C1 segment of cervical spinal cord (tissue), 14 donors: ENCODE measurements around the gene FSTL1.

Experiments
- DNase-seq, 14 donors: peaks; one replicate each; lab custom pipeline; 2025; lab: John Stamatoyannopoulos, UW

FSTL1 gene

DNA sequence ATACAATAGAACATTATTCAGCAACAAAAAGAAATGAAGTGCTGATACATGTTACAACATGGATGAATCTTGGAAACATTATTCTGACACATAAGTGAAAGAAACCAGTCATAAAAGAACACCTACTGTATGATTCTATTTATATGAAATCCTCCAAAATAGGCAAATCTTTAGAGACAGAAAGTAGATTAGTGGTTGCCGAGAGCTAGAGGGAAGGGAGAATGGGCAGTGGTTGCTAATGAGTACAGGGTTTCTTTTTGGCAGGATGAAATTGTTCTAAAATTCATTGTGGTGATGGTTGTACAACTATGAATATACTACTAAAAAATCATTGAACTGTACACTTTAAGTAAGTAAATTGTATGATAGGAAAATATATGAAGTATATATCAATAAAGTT is 95.3 kb downstream of the FSTL1 start:
- DNase-seq = no peak

DNA sequence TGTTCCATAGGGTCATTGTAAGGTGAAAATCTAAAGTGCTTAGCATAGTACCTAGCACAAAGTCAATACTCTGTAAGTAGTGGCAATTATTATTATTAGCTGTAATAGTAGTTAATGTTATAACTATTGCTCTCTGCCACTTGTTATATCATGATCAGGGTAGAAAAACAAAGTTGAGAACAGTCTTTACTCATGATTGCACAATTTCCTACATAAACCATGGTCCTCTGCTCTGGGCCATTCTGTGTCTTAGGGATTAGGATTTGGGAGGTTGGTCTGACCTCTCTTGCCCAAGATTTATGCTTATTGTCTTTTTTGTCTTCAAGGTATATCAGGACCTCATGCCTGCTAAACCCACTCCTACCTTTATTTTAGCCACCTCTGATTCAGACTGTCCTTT is 97.3 kb downstream of the FSTL1 start:
- DNase-seq = no peak

DNA sequence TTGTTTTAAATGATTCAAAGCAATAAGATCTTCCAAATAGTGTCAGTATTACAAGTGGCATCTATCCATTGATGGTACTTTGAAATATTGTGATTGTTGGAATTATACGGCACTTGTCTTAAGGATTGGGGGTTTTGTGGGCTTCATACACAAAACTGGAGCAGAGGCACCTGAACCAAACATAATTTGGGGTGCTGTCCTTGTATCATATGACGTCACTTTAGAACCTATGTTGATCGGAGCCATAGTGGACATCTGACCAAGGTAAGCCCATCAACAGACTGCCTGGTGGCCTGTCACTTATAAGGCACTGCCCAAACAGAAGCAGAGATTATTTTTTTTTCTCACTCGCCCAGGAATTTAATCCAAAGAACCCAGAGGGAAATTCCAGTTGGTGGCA is 98.8 kb downstream of the FSTL1 start:
- DNase-seq = no peak

DNA sequence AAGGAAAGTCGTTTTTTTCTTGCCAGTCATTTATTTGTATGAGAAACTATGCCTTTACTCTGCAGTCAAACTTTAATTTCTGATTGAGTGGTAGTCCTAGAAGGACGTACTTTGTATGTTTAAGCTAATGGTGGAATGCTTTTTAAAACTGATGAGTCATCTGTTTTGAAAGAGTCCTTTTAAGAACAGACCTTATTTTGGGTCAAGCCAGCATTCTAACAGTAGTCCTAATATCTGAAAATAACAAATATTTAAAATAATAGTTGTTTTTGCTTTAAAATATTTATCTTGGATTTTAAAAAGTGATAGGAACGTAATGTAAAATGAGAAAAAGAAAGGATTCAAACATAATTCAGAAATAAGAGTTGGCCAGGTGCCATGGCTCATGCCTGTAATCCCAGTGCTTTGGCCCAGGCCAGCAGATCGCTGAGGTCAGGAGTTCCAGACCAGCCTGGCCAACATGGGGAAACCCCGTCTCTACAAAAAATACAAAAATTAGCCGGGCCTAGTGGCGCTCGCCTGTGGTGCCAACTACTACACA is 100.3 kb downstream of the FSTL1 start:
- peak in 5 of 14 donors; percentile 1 to 22 (median 6) for DNase-seq

DNA sequence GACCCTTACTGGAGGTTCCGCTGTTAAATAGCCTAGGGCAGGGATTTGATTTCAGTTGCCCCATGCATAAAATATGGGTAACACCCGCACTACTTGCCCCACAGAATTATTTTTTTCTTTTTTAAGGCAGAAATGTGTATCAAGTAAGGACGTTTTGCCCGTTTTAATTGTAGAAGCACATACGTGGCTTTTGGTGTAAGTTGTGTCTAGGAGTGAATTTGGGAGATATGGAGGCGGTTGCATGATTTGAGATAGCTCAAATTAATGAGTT is 101.0 kb downstream of the FSTL1 start:
- DNase-seq = peak in 1 of 14 donors; percentile 74

DNA sequence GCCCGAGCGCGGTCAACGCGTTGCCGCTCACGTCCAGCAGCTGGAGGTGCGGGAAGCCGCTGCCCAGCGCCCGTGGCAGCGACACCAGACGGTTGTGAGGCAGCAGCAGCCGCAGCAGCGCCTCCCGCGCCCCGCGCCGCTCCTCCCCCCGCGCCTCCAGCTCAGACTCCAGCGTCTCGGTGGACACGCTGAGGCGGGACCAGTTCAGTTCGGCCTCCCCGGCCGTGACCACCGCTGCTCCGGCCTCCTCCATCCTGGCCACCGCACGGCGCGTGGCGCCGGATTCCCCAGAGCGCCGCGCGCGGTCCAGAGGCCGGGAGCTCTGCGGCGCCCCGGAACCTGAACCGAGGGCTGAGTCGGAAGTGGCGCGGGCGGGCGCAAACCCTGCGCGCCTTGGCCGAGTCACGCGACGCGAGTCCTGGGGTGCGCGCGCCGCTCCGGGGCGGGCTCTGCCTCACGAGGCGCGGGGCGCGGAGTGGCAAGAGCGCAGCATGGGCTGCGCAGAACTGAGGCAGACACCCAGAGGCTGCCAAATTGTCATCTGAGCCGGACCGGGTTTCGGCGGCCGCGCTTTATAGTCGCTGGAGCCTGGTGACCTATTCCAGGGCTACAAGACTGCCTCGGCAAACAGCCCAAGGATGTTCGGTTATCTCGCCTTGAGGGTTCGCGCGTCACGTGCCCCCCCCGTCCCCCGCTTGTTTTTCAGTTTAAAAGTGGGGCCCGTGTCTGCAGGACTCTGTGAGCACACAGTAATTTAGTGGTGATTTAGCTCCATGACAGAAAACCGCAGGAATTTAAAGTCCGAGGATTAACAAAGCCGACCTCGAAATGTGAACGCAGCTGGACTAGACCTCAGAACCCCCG is 101.6 kb downstream of the FSTL1 start, which contains the start of gene LRRC58:
LRRC58 (minus strand) TSS at position 364 of the 864 bp plus-strand sequence; CDS start at position 253, 111 bp downstream.
- DNase-seq = peak; percentile 39 to 97 (median 89)

DNA sequence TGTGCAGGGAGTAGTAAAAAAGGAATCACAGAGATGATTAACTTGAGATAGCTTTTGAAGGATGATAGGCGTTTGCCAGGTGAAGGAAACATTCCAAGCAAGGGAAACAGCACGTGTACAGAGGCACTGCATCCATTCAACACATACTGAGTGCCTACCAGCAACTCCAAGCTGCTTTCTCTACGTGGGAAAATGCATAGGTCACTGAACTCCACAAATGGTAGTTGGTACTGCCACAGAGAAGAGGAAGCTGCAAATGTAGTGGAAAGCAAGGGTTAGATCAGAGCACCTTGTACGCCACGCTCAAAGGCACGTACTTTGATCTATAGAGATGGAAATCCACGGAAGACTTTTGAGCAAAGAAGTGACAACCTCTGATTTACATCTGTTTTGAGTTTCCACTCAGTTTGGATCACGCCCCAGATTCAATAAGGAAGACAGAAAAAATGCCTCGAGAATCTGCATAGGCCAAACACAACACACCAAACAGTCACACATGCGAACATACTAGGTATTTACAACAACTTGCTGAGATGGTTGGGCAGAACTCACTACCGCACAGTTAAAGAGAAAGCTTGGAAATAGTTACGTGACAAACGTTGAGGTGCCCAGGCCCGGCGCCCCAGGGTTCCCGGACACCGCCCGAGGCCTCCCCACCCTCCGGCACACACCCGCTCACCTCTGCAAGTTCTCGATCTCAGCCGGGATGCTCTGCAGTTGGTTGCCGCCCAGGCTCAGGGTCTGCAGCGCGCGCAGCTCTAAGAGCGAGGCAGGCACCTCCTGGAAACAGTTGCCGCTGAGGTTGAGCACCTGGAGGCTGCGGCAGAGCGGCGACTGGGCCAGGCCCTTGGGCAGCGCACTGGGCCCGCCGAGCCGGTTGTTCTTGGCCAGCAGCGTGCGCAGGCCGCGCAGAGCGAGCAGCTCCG is 102.5 kb downstream of the FSTL1 start:
- DNase-seq = peak in 5 of 14 donors; percentile 15 to 81 (median 60)

DNA sequence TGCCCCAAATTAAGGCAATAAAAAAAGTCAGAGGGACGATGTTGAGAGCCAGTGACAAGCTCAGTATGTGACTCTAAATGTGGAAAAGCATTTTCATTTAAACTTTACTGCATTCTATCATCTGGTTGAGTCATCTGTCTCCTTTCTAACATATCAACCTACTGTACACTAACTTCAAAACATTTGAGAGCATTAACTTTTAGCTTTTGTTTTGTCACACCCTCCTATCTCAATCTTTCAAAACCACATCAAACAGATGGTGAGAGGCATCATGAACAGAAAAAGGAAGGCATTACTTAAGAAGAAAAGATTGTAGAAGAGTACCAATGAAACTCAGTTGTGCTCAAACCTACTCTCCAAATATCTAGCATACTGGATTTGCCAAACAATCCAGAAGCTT is 106.4 kb downstream of the FSTL1 start:
- DNase-seq = no peak
